22Rv1 (cell line): ENCODE measurements around the gene OLFML2B.

Source experiments
- H3K27ac ChIP-seq: fragments of 450-650 bp; 2 replicates; pipeline ENCODE4 v1.5.1; 2017
- ZFX ChIP-seq: fragments of 450-650 bp; IDR thresholded peaks from 2 replicates; pipeline ENCODE4 v1.6.1; 2017; ENCODE audit warnings: antibody characterized with exemption, borderline replicate concordance
- TF ChIP-seq, protein P1 (sequence below): fragments of 450-650 bp; IDR thresholded peaks from 2 replicates; pipeline ENCODE4 v1.5.1; 2017; ENCODE audit warnings: mild to moderate bottlenecking

OLFML2B gene

DNA sequence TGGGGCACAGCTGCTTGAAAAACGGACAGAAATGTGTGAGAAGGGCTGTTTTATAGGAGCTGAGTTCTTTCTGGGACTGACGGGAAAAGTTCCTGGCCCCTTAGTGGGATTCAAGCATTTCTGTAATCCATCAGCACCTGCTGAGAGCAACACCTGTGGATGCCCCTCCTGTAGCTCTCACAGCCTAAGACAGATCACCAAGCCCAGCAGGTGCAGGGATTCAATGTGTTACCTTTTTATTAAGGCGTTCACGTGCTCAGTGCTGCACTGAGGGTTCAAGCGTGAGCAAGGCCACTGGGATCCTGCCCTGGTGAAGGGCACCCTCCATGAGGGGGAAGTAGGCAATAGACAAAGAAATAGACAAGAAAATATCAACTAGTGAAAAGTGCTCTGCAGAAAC, 14.9 kb downstream of the OLFML2B start:
- no peak overlapping the region for H3K27ac ChIP-seq
- TF ChIP-seq, protein P1, sequence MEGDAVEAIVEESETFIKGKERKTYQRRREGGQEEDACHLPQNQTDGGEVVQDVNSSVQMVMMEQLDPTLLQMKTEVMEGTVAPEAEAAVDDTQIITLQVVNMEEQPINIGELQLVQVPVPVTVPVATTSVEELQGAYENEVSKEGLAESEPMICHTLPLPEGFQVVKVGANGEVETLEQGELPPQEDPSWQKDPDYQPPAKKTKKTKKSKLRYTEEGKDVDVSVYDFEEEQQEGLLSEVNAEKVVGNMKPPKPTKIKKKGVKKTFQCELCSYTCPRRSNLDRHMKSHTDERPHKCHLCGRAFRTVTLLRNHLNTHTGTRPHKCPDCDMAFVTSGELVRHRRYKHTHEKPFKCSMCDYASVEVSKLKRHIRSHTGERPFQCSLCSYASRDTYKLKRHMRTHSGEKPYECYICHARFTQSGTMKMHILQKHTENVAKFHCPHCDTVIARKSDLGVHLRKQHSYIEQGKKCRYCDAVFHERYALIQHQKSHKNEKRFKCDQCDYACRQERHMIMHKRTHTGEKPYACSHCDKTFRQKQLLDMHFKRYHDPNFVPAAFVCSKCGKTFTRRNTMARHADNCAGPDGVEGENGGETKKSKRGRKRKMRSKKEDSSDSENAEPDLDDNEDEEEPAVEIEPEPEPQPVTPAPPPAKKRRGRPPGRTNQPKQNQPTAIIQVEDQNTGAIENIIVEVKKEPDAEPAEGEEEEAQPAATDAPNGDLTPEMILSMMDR: no peak
- no peak for TF ChIP-seq ZFX

DNA sequence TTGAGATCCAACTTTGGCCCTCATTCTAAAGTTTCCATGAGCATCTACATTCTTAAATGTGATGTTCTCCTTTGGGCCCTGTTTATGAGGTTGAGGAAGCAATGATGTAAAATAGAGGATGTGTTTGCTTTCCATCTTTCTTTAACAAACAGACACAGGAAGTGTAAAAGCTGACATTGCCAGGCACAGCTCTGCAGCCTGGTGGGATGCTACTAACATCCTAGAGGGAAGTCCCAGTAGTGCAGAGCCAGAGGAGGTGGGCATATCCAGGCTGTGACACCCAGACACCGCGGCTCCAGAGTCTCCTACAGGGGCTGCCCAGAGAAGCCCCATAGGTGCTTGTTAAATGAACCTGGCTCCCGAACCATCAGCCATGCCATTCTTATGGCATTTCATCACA, 16.2 kb downstream of the OLFML2B start:
- TF ChIP-seq, protein P1: no peak
- TF ChIP-seq ZFX: no peak
- H3K27ac ChIP-seq: no peak overlapping the region

- H3K27ac ChIP-seq: no peak overlapping the region
- no peak for TF ChIP-seq ZFX
- TF ChIP-seq, protein P1: no peak
These were observed 17.6 kb downstream of the OLFML2B start for GRCh38 chr1:162006081-162006480.

GRCh38 chr1:162004441-162004950, 19.2 kb downstream of the OLFML2B start:
- TF ChIP-seq, protein P1: no peak
- TF ChIP-seq ZFX: no peak
- H3K27ac ChIP-seq: no peak overlapping the region

DNA sequence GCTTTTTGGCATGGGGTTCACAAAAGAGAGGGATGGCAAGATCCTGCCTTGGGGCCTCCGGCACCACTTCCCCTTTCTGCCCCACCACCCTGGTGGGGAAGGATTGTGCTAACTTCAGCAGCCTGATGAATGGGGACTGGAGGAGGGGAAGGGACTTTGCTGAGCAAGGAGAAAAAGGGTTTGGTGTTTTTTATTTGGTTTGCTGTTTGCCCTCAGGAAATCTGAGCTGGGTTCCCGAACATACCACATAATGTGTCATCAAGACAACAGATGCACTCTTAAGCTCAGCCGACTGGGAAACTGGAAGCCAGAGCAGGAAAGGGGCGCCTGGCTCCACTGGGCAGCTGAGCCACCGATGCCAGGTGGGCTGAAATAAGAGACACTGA, 19.8 kb downstream of the OLFML2B start:
- no peak for TF ChIP-seq ZFX
- TF ChIP-seq, protein P1: no peak
- no peak overlapping the region for H3K27ac ChIP-seq

DNA sequence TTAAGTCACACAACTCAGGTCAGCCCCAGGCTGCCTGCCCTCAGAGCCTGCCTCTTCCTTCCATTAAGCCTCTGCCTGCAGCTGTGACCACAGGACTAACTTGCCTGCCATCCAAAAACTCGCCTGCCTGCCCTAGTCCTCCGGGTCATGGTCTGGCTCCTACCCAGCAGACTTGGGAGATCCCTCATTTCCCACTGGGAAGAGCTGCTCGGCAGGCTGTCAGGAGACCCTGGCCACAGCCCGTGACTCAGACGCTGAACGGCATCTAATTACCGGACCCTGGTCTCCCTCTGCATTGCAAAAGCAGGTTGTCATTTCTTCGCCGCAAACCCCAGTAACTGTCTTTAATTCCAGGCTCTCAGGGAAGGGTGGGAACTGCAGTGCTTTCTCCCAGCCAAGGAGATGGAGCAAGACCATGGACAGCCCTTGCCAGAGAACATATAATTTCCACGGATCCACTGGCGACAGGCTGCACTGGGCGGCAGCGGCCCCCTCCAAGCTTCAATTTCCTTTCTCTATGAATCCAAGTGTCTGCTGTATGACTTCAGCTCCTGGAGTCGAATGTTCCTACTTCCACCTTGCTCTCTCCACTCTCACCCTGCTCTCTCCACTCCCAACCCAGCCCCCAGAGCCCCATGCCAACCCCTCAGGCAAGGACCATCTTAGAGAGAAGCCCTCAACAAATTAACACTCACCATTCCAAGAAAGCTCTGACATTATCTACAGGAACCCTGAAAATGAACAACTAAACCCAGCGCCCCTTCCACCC, 20.4 kb downstream of the OLFML2B start:
- TF ChIP-seq ZFX: no peak
- TF ChIP-seq, protein P1: no peak
- H3K27ac ChIP-seq: no peak overlapping the region

GRCh38 chr1:162000053-162000420, 23.6 kb downstream of the OLFML2B start:
- no peak overlapping the region for H3K27ac ChIP-seq
- TF ChIP-seq, protein P1: no peak
- TF ChIP-seq ZFX: no peak
